Stimulated activated naive CD8-positive, alpha-beta T cell treated with anti-CD3 and anti-CD28 coated beads, Interleukin-15, Interleukin-2, amounts not matched to agents 100 U/mL and 50 U/mL, for 24 hours (primary cell): Measurements from ENCODE around the gene OR7G3.

ENCODE experiments used
- ATAC-seq: fragments of 150-1000 bp; cut with Tn5 transposase; one replicate; pipeline ENCODE4 v1.10.0; 2021
- DNase-seq: peaks from one replicate; pipeline ENCODE4 v3.0.0; 2021

Gene OR7G3

GRCh38 chr19:9107375-9107774 is 19.4 kb downstream of the OR7G3 start, which contains the start of gene OR7G2:
TSS of gene OR7G2 (minus strand) at chr19:9107475. CDS start at chr19:9103243, 4,232 bp downstream.
- no peak for ATAC-seq
- no peak for DNase-seq

GRCh38 chr19:9086761-9087160 is 40.0 kb downstream of the OR7G3 start, which contains the start of gene OR1M1:
TSS of gene OR1M1 (plus strand) at chr19:9087061. CDS start at chr19:9093245, 6,184 bp downstream.
- no peak for ATAC-seq
- DNase-seq: no peak

- ATAC-seq (no peak), DNase-seq (no peak)
Measured at GRCh38 chr19:9078651-9079050, 48.1 kb downstream of the OR7G3 start.

GRCh38 chr19:9076901-9077300 is 49.8 kb downstream of the OR7G3 start:
- ATAC-seq: no peak

More at GRCh38 chr19:9076901-9077300, 49.8 kb downstream of the OR7G3 start:
- no peak for DNase-seq
